ENCODE data around the gene DHX57. TPM values are rescaled to one million over a fixed set of nuclear protein-coding genes. Genes with fewer than 3 reads are reported as not detected.

Gene DHX57
- total RNA-seq, 1 donor from 2014 or later, result 18.6 TPM

DNA sequence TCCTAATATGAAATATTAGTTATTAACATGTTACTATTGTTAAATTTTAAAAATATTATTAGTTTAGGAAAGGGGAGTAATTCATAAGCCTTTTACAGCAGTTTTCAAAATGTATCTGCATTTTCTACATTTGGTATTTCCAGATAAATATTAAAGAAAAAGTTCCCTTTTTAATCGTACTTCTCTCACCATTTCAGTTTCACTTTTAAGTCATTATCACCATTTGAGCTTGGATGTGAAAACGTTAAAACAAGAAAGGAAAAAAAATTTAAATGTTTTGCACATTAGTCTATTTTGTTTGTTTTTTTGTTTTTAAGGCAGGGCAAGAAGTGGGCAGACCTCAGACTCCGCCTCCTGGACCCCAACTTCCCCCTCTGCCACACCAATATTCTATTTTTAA, 121.2 kb downstream of the DHX57 start:
- Histone ChIP-seq H4K20me1 (ENCODE audit: insufficient read depth, low read length) (peaks cover 12% of the 10 kb centered on the region), H3K9ac (ENCODE audit: low read length) (no peak overlapping the region), H3K4me1 (ENCODE audit: insufficient read depth, low read length) (peaks cover 5% of the 10 kb centered on the region), H3K27ac (ENCODE audit: low read depth, low read length) (no peak overlapping the region), H3K36me3 (ENCODE audit: insufficient read depth, low read length) (peaks cover under 1% of the 10 kb centered on the region), H3K27me3 (ENCODE audit: insufficient read depth, low read length) (no peaks in the 10 kb centered on the region), H3K4me3 (ENCODE audit: insufficient read depth, low read depth, low read length) (no peak overlapping the region), H2AFZ (ENCODE audit: low read depth, low read length) (no peak overlapping the region), H3K79me2 (ENCODE audit: insufficient read depth, low read length) (peaks cover 16% of the 10 kb centered on the region), H3K9me3 (ENCODE audit: insufficient read depth, low read depth, low read length) (no peaks in the 10 kb centered on the region), H3K4me2 (ENCODE audit: low read length) (no peak overlapping the region)
- TF ChIP-seq, protein P1, sequence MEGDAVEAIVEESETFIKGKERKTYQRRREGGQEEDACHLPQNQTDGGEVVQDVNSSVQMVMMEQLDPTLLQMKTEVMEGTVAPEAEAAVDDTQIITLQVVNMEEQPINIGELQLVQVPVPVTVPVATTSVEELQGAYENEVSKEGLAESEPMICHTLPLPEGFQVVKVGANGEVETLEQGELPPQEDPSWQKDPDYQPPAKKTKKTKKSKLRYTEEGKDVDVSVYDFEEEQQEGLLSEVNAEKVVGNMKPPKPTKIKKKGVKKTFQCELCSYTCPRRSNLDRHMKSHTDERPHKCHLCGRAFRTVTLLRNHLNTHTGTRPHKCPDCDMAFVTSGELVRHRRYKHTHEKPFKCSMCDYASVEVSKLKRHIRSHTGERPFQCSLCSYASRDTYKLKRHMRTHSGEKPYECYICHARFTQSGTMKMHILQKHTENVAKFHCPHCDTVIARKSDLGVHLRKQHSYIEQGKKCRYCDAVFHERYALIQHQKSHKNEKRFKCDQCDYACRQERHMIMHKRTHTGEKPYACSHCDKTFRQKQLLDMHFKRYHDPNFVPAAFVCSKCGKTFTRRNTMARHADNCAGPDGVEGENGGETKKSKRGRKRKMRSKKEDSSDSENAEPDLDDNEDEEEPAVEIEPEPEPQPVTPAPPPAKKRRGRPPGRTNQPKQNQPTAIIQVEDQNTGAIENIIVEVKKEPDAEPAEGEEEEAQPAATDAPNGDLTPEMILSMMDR (IDR thresholded peaks at IDR 0.05; ENCODE audit: insufficient read depth, low read depth, low read length), result no peak
- TF ChIP-seq EZH2 (IDR thresholded peaks at IDR 0.05; ENCODE audit: insufficient read depth, low read length), result no peak
- H3K9me3 Mint-ChIP-seq (ENCODE audit: unreplicated experiment), result no peaks in the 10 kb centered on the region
- no peak overlapping the region for H3K4me3 Mint-ChIP-seq (ENCODE audit: unreplicated experiment)
- no peak overlapping the region for H3K27ac Mint-ChIP-seq (ENCODE audit: unreplicated experiment)
- no peaks in the 10 kb centered on the region for H3K27me3 Mint-ChIP-seq (ENCODE audit: low read depth, unreplicated experiment)
- FAIRE-seq, result no peak
- peaks cover 2% of the 10 kb centered on the region for H3K36me3 Mint-ChIP-seq (ENCODE audit: low read depth, unreplicated experiment)
- no peak for DNase-seq (ENCODE audit: low read depth)
- peaks cover 7% of the 10 kb centered on the region for H3K4me1 Mint-ChIP-seq (ENCODE audit: low read depth, unreplicated experiment)

DNA sequence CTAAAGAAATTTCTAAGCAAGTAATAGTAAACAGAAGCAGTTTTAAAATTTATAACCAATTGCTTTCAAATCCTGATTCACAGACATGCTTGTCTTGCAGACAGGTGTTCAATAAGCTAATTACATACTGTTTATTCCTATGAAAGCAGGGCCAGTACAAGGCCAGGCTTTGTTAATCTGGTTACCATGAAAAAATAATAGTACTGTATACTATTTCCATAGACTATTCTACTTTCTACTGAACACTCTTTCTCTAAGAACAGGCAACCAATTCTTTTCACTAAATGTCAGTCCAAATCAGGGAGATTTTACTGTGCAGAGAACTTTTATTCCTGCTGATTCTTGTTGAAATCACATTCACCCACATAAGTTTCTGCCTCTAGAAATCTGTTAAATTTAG, 121.7 kb downstream of the DHX57 start:
- peaks cover 2% of the 10 kb centered on the region for H3K36me3 Mint-ChIP-seq (ENCODE audit: low read depth, unreplicated experiment)
- Histone ChIP-seq H3K27ac (ENCODE audit: low read depth, low read length) (no peak overlapping the region), H3K36me3 (ENCODE audit: insufficient read depth, low read length) (peaks cover 5% of the 10 kb centered on the region), H3K4me3 (ENCODE audit: insufficient read depth, low read depth, low read length) (no peak overlapping the region), H3K27me3 (ENCODE audit: insufficient read depth, low read length) (no peaks in the 10 kb centered on the region), H3K4me2 (ENCODE audit: low read length) (no peak overlapping the region), H3K9me3 (ENCODE audit: insufficient read depth, low read depth, low read length) (no peaks in the 10 kb centered on the region), H3K79me2 (ENCODE audit: insufficient read depth, low read length) (peaks cover 21% of the 10 kb centered on the region), H3K4me1 (ENCODE audit: insufficient read depth, low read length) (peaks cover 9% of the 10 kb centered on the region), H2AFZ (ENCODE audit: low read depth, low read length) (no peak overlapping the region), H3K9ac (ENCODE audit: low read length) (no peak overlapping the region), H4K20me1 (ENCODE audit: insufficient read depth, low read length) (peaks cover 17% of the 10 kb centered on the region)
- H3K27ac Mint-ChIP-seq (ENCODE audit: unreplicated experiment), result no peak overlapping the region
- DNase-seq (ENCODE audit: low read depth) (no peak), FAIRE-seq (no peak)
- H3K4me3 Mint-ChIP-seq (ENCODE audit: unreplicated experiment), result no peak overlapping the region
- H3K27me3 Mint-ChIP-seq (ENCODE audit: low read depth, unreplicated experiment), result no peaks in the 10 kb centered on the region
- H3K9me3 Mint-ChIP-seq (ENCODE audit: unreplicated experiment), result no peaks in the 10 kb centered on the region
- TF ChIP-seq, protein P1 (IDR thresholded peaks at IDR 0.05; ENCODE audit: insufficient read depth, low read depth, low read length), result no peak
- no peak for TF ChIP-seq EZH2 (IDR thresholded peaks at IDR 0.05; ENCODE audit: insufficient read depth, low read length)
- H3K4me1 Mint-ChIP-seq (ENCODE audit: low read depth, unreplicated experiment), result peaks cover 10% of the 10 kb centered on the region

GRCh38 chr2:38751596-38752410, 123.9 kb downstream of the DHX57 start:
- Mint-ChIP-seq H3K4me3 (ENCODE audit: unreplicated experiment) (peak overlapping the region; percentile 100), H3K27me3 (ENCODE audit: low read depth, unreplicated experiment) (no peaks in the 10 kb centered on the region), H3K4me1 (ENCODE audit: low read depth, unreplicated experiment) (peaks cover 23% of the 10 kb centered on the region), H3K36me3 (ENCODE audit: low read depth, unreplicated experiment) (peaks cover 15% of the 10 kb centered on the region), H3K9me3 (ENCODE audit: unreplicated experiment) (no peaks in the 10 kb centered on the region), H3K27ac (ENCODE audit: unreplicated experiment) (peak overlapping the region; percentile 100)
- peak overlapping the region; percentile 97 for H3K27ac ChIP-seq (ENCODE audit: low read depth, low read length)
- H3K9ac ChIP-seq (ENCODE audit: low read length), result peak overlapping the region; percentile 98
- H3K27me3 ChIP-seq (ENCODE audit: insufficient read depth, low read length), result no peaks in the 10 kb centered on the region
- FAIRE-seq (no peak), DNase-seq (ENCODE audit: low read depth) (no peak)
- H3K4me1 ChIP-seq (ENCODE audit: insufficient read depth, low read length), result peaks cover 16% of the 10 kb centered on the region
- H2AFZ ChIP-seq (ENCODE audit: low read depth, low read length), result peak overlapping the region; percentile 89
- TF ChIP-seq EZH2 (IDR thresholded peaks at IDR 0.05; ENCODE audit: insufficient read depth, low read length), result no peak
- TF ChIP-seq, protein P1 (IDR thresholded peaks at IDR 0.05; ENCODE audit: insufficient read depth, low read depth, low read length), result no peak
- H3K9me3 ChIP-seq (ENCODE audit: insufficient read depth, low read depth, low read length), result no peaks in the 10 kb centered on the region
- peaks cover 39% of the 10 kb centered on the region for H4K20me1 ChIP-seq (ENCODE audit: insufficient read depth, low read length)
- peak overlapping the region; percentile 89 for H3K4me2 ChIP-seq (ENCODE audit: low read length)
- peak overlapping the region; percentile 99 for H3K4me3 ChIP-seq (ENCODE audit: insufficient read depth, low read depth, low read length)
- peaks cover 27% of the 10 kb centered on the region for H3K36me3 ChIP-seq (ENCODE audit: insufficient read depth, low read length)
- H3K79me2 ChIP-seq (ENCODE audit: insufficient read depth, low read length), result peaks cover 43% of the 10 kb centered on the region

Data from astrocyte (in vitro differentiated cells and primary cell).